PC-3 (cell line): ENCODE data around the gene CMTM2. TPM values are rescaled to one million over a fixed set of nuclear protein-coding genes. Genes with fewer than 3 reads are reported as not detected.

Experiments
- ATAC-seq: fragments of 200-7000 bp; cut with Tn5 transposase; 2 replicates; pipeline ENCODE4 v1.9.1; 2020; ENCODE audit warnings: mild to moderate bottlenecking, moderate library complexity
- BruUV-seq: library from RNA; stranded (reverse); fragments of 400-500 nt; replicated peaks from 2 replicates; lab custom pipeline; 2021; lab: Mats Ljungman, UMichigan
- CTCF ChIA-PET: fragments of 300-600 bp; sonication (Branson Sonifier 250); formaldehyde crosslinking; loops from one replicate; lab custom pipeline; 2022; ENCODE audit warnings: antibody characterized with exemption; lab: Charles Lee
- POLR2A ChIA-PET: fragments of 300-600 bp; sonication (Branson Sonifier 250); formaldehyde crosslinking; loops from one replicate; lab custom pipeline; 2022; ENCODE audit warnings: antibody characterized with exemption; ENCODE audit not compliant: unreplicated experiment; lab: Charles Lee
- DNase-seq: peaks from one replicate; pipeline ENCODE4 v3.0.0-alpha.2; 2015
- H2AFZ ChIP-seq: fragments of 300-600 bp; sonication (generic); 2 replicates; pipeline ENCODE4 v1.6.0; 2016; ENCODE audit warnings: antibody characterized with exemption, low read length
- H3F3A ChIP-seq: fragments of 300-600 bp; sonication (generic); one replicate; pipeline ENCODE4 v1.6.0; 2017; ENCODE audit warnings: antibody characterized with exemption, low read length, control low read depth, mild to moderate bottlenecking; ENCODE audit not compliant: unreplicated experiment
- H3K27ac ChIP-seq: fragments of 300-600 bp; sonication (generic); 2 replicates; pipeline ENCODE4 v1.5.1; 2016; ENCODE audit warnings: mild to moderate bottlenecking, low read length
- H3K27me3 ChIP-seq: fragments of 300-600 bp; sonication (generic); 2 replicates; pipeline ENCODE4 v1.6.1; 2016; ENCODE audit warnings: low read length, mixed read lengths
- H3K36me3 ChIP-seq: fragments of 300-600 bp; sonication (generic); 2 replicates; pipeline ENCODE4 v1.6.1; 2016; ENCODE audit warnings: low read depth, mixed run types, low read length, mixed read lengths
- H3K4me1 ChIP-seq: fragments of 300-600 bp; sonication (generic); 2 replicates; pipeline ENCODE4 v1.5.1; 2016; ENCODE audit warnings: low read length; ENCODE audit not compliant: insufficient read depth
- H3K4me2 ChIP-seq: fragments of 300-600 bp; sonication (generic); 2 replicates; pipeline ENCODE4 v1.6.0; 2016; ENCODE audit warnings: low read length
- H3K4me3 ChIP-seq: fragments of 300-600 bp; sonication (generic); 2 replicates; pipeline ENCODE4 v1.5.1; 2016; ENCODE audit warnings: mild to moderate bottlenecking, low read length, mixed read lengths
- H3K79me2 ChIP-seq: fragments of 300-600 bp; sonication (generic); 2 replicates; pipeline ENCODE4 v1.6.1; 2017; ENCODE audit warnings: low read length, mixed read lengths
- H3K9ac ChIP-seq: fragments of 300-600 bp; sonication (generic); 2 replicates; pipeline ENCODE4 v1.6.0; 2016; ENCODE audit warnings: mild to moderate bottlenecking, low read length
- H3K9me2 ChIP-seq: fragments of 300-600 bp; sonication (generic); replicated peaks from 2 replicates; pipeline ENCODE4 v1.6.1; 2016; ENCODE audit warnings: mixed run types, low read length, mixed read lengths
- H3K9me3 ChIP-seq: fragments of 300-600 bp; sonication (generic); 2 replicates; pipeline ENCODE4 v1.6.1; 2016; ENCODE audit warnings: low read length, mixed read lengths
- H4K20me1 ChIP-seq: fragments of 300-600 bp; sonication (generic); 2 replicates; pipeline ENCODE4 v1.6.1; 2016; ENCODE audit warnings: low read length, mixed read lengths
- EZH2 ChIP-seq: fragments of 300-600 bp; sonication (generic); IDR thresholded peaks from one replicate; pipeline ENCODE4 v1.6.1; 2017; ENCODE audit warnings: antibody characterized with exemption, mild to moderate bottlenecking, low read length; ENCODE audit not compliant: unreplicated experiment
- EZH2phosphoT487 ChIP-seq: fragments of 300-600 bp; sonication (generic); IDR thresholded peaks from 2 replicates; pipeline ENCODE4 v1.6.1; 2018; ENCODE audit warnings: mild to moderate bottlenecking, antibody characterized with exemption, low read length, borderline replicate concordance
- intact Hi-C: fragments of 100-400 bp; cut with micrococcal nuclease; formaldehyde crosslinking; loops from 2 replicates; pipeline ENCODE4 v1.9.0; 2023
- total RNA-seq: library from RNA; depleted of rRNA; stranded (reverse); fragments of >200 nt; gene quantifications from 2 replicates; pipeline ENCODE4 v1.2.3, GENCODE V29; 2014
- TF ChIP-seq, protein P1 (sequence below): fragments of 300-600 bp; sonication (generic); conservative IDR thresholded peaks from 2 replicates; pipeline ENCODE4 v1.5.1; 2017; ENCODE audit warnings: antibody characterized with exemption, low read depth, mild to moderate bottlenecking, low read length

Gene CMTM2
- total RNA-seq, 1 experiment from 2014 or later: not detected

DNA sequence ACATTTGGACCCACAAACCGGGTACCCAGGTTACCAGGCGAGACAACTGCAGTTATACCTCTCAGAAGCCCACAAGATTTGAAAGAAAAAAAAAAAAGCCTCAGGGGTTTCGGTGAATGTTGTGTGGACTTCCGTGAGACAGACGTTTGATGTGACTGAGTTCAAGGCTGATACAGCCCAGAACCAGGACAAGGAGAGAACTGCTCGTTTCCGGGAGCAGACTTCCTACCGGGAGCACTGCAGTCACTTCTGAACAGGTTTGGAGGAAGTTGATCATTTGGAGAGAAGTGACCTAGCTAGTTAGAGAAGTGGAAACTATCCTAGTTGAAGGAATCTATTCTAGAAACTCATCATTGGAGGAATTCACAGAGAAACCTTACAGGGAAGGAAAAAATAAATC is 26.0 kb upstream of the CMTM2 start:
- no peak for TF ChIP-seq EZH2phosphoT487
- TF ChIP-seq, protein P1, sequence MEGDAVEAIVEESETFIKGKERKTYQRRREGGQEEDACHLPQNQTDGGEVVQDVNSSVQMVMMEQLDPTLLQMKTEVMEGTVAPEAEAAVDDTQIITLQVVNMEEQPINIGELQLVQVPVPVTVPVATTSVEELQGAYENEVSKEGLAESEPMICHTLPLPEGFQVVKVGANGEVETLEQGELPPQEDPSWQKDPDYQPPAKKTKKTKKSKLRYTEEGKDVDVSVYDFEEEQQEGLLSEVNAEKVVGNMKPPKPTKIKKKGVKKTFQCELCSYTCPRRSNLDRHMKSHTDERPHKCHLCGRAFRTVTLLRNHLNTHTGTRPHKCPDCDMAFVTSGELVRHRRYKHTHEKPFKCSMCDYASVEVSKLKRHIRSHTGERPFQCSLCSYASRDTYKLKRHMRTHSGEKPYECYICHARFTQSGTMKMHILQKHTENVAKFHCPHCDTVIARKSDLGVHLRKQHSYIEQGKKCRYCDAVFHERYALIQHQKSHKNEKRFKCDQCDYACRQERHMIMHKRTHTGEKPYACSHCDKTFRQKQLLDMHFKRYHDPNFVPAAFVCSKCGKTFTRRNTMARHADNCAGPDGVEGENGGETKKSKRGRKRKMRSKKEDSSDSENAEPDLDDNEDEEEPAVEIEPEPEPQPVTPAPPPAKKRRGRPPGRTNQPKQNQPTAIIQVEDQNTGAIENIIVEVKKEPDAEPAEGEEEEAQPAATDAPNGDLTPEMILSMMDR: no peak
- TF ChIP-seq EZH2: no peak
- H3K36me3 ChIP-seq: no peaks in the 10 kb centered on the region
- 0 out of 2 replicates have a peak overlapping the region, but pooled peaks have one; percentile 89 for H2AFZ ChIP-seq
- no peaks in the 10 kb centered on the region for H3K27me3 ChIP-seq
- H3K27ac ChIP-seq: no peak overlapping the region
- H3K9me3 ChIP-seq: no peaks in the 10 kb centered on the region
- H3K4me2 ChIP-seq: peak overlapping the region; percentile 88
- peaks cover 21% of the 10 kb centered on the region for H3K4me1 ChIP-seq
- DNase-seq (no peak), ATAC-seq (no peak)
- no peaks in the 10 kb centered on the region for H4K20me1 ChIP-seq
- H3K4me3 ChIP-seq: peak overlapping the region; percentile 64
- BruUV-seq: no TSS peak
- peak overlapping the region; percentile 71; the same call in 1 of the 2 replicates for H3K9ac ChIP-seq
- ChIA-PET POLR2A (interaction anchor here (0.6 to 0.7 kb wide), 3 partner anchors 20 to 72 kb away, joined by 3 to 7 read pairs (median 3); no protein-coding TSS in a partner anchor), CTCF (no interaction called here)
- intact Hi-C loops: loop anchor here (5.0 kb wide), 1 partner anchor 46 kb away; no protein-coding TSS in a partner anchor
- no peaks in the 10 kb centered on the region for H3F3A ChIP-seq
- no peaks in the 10 kb centered on the region for H3K9me2 ChIP-seq
- peaks cover 28% of the 10 kb centered on the region for H3K79me2 ChIP-seq

DNA sequence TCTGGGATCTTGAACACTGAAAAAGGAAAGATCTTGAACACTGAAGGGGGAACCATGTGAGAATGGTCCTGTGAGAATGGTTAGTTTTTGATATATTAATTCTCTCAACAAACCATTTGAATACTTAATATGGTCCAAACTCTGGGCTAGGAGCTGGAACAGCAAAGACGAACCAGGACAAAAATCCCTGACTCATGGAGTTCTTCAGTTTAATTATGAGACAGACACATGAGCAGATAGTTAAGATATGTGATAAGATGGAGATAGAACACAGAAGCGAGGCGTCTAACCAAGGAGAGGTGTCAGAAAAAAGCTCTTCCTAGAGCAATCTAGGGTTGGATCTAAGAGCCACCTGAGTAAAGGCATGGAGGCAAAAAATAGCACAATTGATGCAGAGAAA is 25.2 kb upstream of the CMTM2 start:
- peaks cover 28% of the 10 kb centered on the region for H3K79me2 ChIP-seq
- CTCF ChIA-PET: no interaction called here

DNA sequence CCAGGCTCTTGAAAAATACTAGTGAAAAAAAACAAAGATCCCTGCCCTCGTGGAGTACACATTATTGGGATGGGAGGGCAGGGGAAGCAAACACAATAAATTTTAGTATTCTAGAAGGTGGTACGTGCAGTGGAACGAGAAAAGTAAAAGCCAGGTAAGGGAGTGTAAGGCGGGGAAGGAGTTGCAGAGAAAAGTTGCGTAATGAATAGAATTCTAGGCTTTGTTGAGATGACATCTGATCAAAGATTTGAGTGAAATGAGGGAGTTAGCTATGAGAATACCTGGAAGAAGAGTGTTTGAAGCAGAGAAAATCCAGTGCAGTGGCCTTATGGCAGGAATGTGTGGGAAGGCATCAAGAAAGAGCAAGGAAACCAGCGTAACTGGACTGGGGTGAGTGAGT is 24.8 kb upstream of the CMTM2 start:
- H3K4me2 ChIP-seq: no peak overlapping the region
- H2AFZ ChIP-seq: no peak overlapping the region
- peaks cover 15% of the 10 kb centered on the region for H3K4me1 ChIP-seq
- H3K9ac ChIP-seq: no peak overlapping the region
- H4K20me1 ChIP-seq: no peaks in the 10 kb centered on the region
- CTCF ChIA-PET: no interaction called here
- intact Hi-C loops: loop anchor here (5.0 kb wide), 1 partner anchor 47 kb away; no protein-coding TSS in a partner anchor
- H3K27ac ChIP-seq: no peak overlapping the region
- POLR2A ChIA-PET: no interaction called here
- TF ChIP-seq, protein P1: no peak
- no peak for TF ChIP-seq EZH2phosphoT487
- peaks cover 28% of the 10 kb centered on the region for H3K79me2 ChIP-seq
- H3F3A ChIP-seq: no peaks in the 10 kb centered on the region
- no peaks in the 10 kb centered on the region for H3K27me3 ChIP-seq
- BruUV-seq: no TSS peak
- H3K9me3 ChIP-seq: no peaks in the 10 kb centered on the region
- no peaks in the 10 kb centered on the region for H3K36me3 ChIP-seq
- DNase-seq (no peak), ATAC-seq (no peak)
- H3K9me2 ChIP-seq: no peaks in the 10 kb centered on the region
- no peak overlapping the region for H3K4me3 ChIP-seq

More for the DNA sequence above, 25.2 kb upstream of the CMTM2 start:
- H2AFZ ChIP-seq: no peak overlapping the region
- no peak overlapping the region for H3K27ac ChIP-seq
- H3K4me3 ChIP-seq: no peak overlapping the region
- no TSS peak for BruUV-seq
- no peaks in the 10 kb centered on the region for H3K9me3 ChIP-seq
- H3K27me3 ChIP-seq: no peaks in the 10 kb centered on the region
- H3K36me3 ChIP-seq: no peaks in the 10 kb centered on the region
- H3F3A ChIP-seq: no peaks in the 10 kb centered on the region
- H3K4me1 ChIP-seq: peaks cover 19% of the 10 kb centered on the region
- no peak overlapping the region for H3K9ac ChIP-seq
- H3K9me2 ChIP-seq: no peaks in the 10 kb centered on the region
- intact Hi-C loops: loop anchor here (5.0 kb wide), 1 partner anchor 47 kb away; no protein-coding TSS in a partner anchor
- no peak for ATAC-seq
- TF ChIP-seq EZH2phosphoT487: no peak
- no peak for TF ChIP-seq EZH2
- TF ChIP-seq, protein P1: no peak
- peak overlapping the region; percentile 88; the same call in 1 of the 2 replicates for H3K4me2 ChIP-seq
- no peak for DNase-seq
- H4K20me1 ChIP-seq: no peaks in the 10 kb centered on the region
- POLR2A ChIA-PET: no interaction called here
